PC-9 (cell line): ENCODE results near the gene SSR2. TPM values are rescaled to one million over a fixed set of nuclear protein-coding genes. Genes with fewer than 3 reads are reported as not detected.

Source experiments
- BruUV-seq: library from RNA; stranded (reverse); fragments of 400-500 nt; replicated peaks from 2 replicates; lab custom pipeline; 2021; lab: Mats Ljungman, UMichigan
- CTCF ChIA-PET: fragments of 300-600 bp; sonication (Branson Sonifier 250); formaldehyde crosslinking; loops from one replicate; lab custom pipeline; 2022; ENCODE audit warnings: antibody characterized with exemption; lab: Charles Lee
- POLR2A ChIA-PET: fragments of 300-600 bp; sonication (Branson Sonifier 250); formaldehyde crosslinking; loops from one replicate; lab custom pipeline; 2022; ENCODE audit warnings: antibody characterized with exemption; ENCODE audit not compliant: unreplicated experiment; lab: Charles Lee
- DNase-seq, 2 experiments: peaks; one replicate each; pipeline versions ENCODE4 v3.0.0 to v3.0.0-alpha.2; 2015 to 2022; ENCODE audit warnings: mixed read lengths in 1 of 2
- H2AFZ ChIP-seq: fragments of 200-600 bp; sonication (generic); 2 replicates; pipeline ENCODE4 v1.8.1; 2017; ENCODE audit warnings: antibody characterized with exemption
- H3F3A ChIP-seq: fragments of 200-600 bp; sonication (generic); 2 replicates; pipeline ENCODE4 v1.8.1; 2017; ENCODE audit warnings: antibody characterized with exemption, mild to moderate bottlenecking, low read depth; ENCODE audit not compliant: insufficient read depth
- H3K27ac ChIP-seq: fragments of 200-600 bp; sonication (generic); 2 replicates; pipeline ENCODE4 v1.6.1; 2016; ENCODE audit warnings: mixed run types
- H3K27me3 ChIP-seq: fragments of 200-600 bp; sonication (generic); 2 replicates; pipeline ENCODE4 v1.6.1; 2016; ENCODE audit warnings: low read depth, mixed run types; ENCODE audit not compliant: insufficient read depth
- H3K36me3 ChIP-seq: fragments of 200-600 bp; sonication (generic); 2 replicates; pipeline ENCODE4 v1.6.1; 2016; ENCODE audit warnings: low read depth, mixed run types
- H3K4me1 ChIP-seq: fragments of 200-600 bp; sonication (generic); replicated peaks from 2 replicates; pipeline ENCODE4 v1.6.1; 2016; ENCODE audit warnings: mixed run types; ENCODE audit not compliant: insufficient read depth
- H3K4me2 ChIP-seq: fragments of 200-600 bp; sonication (generic); 2 replicates; pipeline ENCODE4 v1.6.1; 2017; ENCODE audit warnings: mixed run types
- H3K4me3 ChIP-seq: fragments of 200-600 bp; sonication (generic); 2 replicates; pipeline ENCODE4 v1.6.1; 2016; ENCODE audit warnings: mixed run types
- H3K79me2 ChIP-seq: fragments of 200-600 bp; sonication (generic); 2 replicates; pipeline ENCODE4 v1.6.1; 2017; ENCODE audit warnings: low read depth, mixed run types
- H3K9me2 ChIP-seq: fragments of 200-600 bp; sonication (generic); 2 replicates; pipeline ENCODE4 v1.8.1; 2017; ENCODE audit warnings: mild to moderate bottlenecking; ENCODE audit not compliant: insufficient read depth
- H3K9me3 ChIP-seq: fragments of 200-600 bp; sonication (generic); 2 replicates; pipeline ENCODE4 v1.8.1; 2016; ENCODE audit warnings: low read depth; ENCODE audit not compliant: insufficient read depth
- H4K20me1 ChIP-seq: fragments of 200-600 bp; sonication (generic); 2 replicates; pipeline ENCODE4 v1.8.1; 2017; ENCODE audit not compliant: insufficient read depth
- CTCF ChIP-seq: fragments of 200-600 bp; sonication (generic); conservative IDR thresholded peaks from 2 replicates; pipeline ENCODE4 v1.6.1; 2017; ENCODE audit warnings: mixed run types, antibody characterized with exemption, mild to moderate bottlenecking, moderate library complexity
- EZH2 ChIP-seq: fragments of 200-600 bp; sonication (generic); IDR thresholded peaks from 2 replicates; pipeline ENCODE4 v1.8.0; 2017; ENCODE audit warnings: antibody characterized with exemption, low read depth
- intact Hi-C: fragments of 100-400 bp; cut with micrococcal nuclease; formaldehyde crosslinking; loops from one replicate; pipeline ENCODE4 v1.10.0; 2022; ENCODE audit not compliant: unreplicated experiment
- total RNA-seq: library from RNA; stranded (reverse); gene quantifications from 2 replicates; pipeline ENCODE4 v1.2.3, GENCODE V29; 2021

SSR2 gene
- total RNA-seq, 1 experiment from 2014 or later, result 196 TPM

DNA sequence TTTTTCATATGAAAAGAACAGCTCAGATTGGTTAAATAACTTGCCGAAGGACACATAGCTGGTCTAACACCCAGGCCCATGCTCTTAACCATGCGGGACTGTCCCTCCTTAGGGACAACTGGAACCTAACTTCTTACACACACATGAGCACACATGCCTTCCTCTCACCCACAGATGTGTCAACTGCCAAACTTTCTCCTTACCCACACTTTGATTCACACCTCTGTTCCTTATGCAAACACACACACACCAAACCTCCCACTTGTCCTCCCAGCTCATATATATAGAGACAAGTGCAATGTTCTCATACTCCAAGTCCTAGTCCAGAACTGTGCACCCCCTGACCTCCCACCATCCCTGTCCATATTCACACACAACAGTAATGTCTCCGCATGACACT, 44.5 kb upstream of the SSR2 start:
- Histone ChIP-seq H3K4me1 (peaks cover 18% of the 10 kb centered on the region), H3K9me2 (no peaks in the 10 kb centered on the region), H3K4me3 (no peak overlapping the region), H2AFZ (no peak overlapping the region), H4K20me1 (peaks cover 33% of the 10 kb centered on the region), H3K79me2 (peaks cover 63% of the 10 kb centered on the region), H3K27me3 (no peaks in the 10 kb centered on the region), H3K9me3 (no peaks in the 10 kb centered on the region), H3K27ac (no peak overlapping the region), H3F3A (peaks cover 27% of the 10 kb centered on the region), H3K36me3 (peaks cover 7% of the 10 kb centered on the region; the same call in 1 of the 2 replicates), H3K4me2 (no peak overlapping the region)
- ChIA-PET CTCF (interaction anchor here (0.7 to 3.1 kb wide), 2 partner anchors 7 to 127 kb away, joined by 15 to 16 read pairs; no protein-coding TSS in a partner anchor), POLR2A (no interaction called here)
- TF ChIP-seq EZH2 (no peak), CTCF (no peak)
- BruUV-seq, result no TSS peak
- intact Hi-C loops, result no loop called here
- no peak for DNase-seq

DNA sequence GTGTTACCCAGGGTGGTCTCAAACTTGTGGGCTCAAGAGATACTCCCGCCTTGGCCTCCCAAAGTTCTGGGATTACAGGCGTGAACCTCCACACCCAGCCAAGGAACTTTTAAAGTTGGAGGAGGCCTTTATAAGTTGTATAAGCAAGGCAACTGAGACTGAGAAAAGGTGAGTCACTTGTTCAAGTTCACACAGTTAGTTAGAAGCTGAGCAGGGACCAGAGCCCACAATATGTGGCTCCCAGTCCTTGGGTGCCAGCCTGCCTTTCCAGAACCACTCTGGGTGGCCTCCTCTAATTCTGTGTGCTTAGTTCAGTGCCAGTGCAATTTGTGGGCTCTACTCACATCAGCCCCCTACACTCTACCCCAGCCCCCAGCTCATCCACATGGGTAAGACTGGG, 43.9 kb upstream of the SSR2 start:
- H3K79me2 ChIP-seq, result peaks cover 63% of the 10 kb centered on the region
- H3F3A ChIP-seq, result peaks cover 27% of the 10 kb centered on the region
- POLR2A ChIA-PET, result no interaction called here
- H3K27ac ChIP-seq, result no peak overlapping the region
- peaks cover 18% of the 10 kb centered on the region for H3K4me1 ChIP-seq
- H4K20me1 ChIP-seq, result peaks cover 33% of the 10 kb centered on the region
- intact Hi-C loops, result loop anchor here (5.0 kb wide), 1 partner anchor 62 kb away; no protein-coding TSS in a partner anchor
- H3K4me2 ChIP-seq, result no peak overlapping the region
- CTCF ChIA-PET, result interaction anchor here (0.6 to 3.1 kb wide), 3 partner anchors 72 to 449 kb away, joined by 3 to 16 read pairs (median 9); no protein-coding TSS in a partner anchor
- no peaks in the 10 kb centered on the region for H3K9me3 ChIP-seq
- H3K27me3 ChIP-seq, result no peaks in the 10 kb centered on the region
- H3K36me3 ChIP-seq, result peaks cover 7% of the 10 kb centered on the region; the same call in 1 of the 2 replicates
- DNase-seq, result no peak
- no TSS peak for BruUV-seq
- TF ChIP-seq CTCF, result no peak
- TF ChIP-seq EZH2, result no peak
- no peak overlapping the region for H2AFZ ChIP-seq
- no peak overlapping the region for H3K4me3 ChIP-seq
- H3K9me2 ChIP-seq, result no peaks in the 10 kb centered on the region

- no TSS peak for BruUV-seq
- CTCF ChIA-PET, result interaction anchor here (0.5 kb wide), 1 partner anchor 31 kb away, joined by 3 read pairs; no protein-coding TSS in a partner anchor
These were observed 43.2 kb upstream of the SSR2 start for GRCh38 chr1:156063997-156064285.

More at GRCh38 chr1:156063997-156064285, 43.2 kb upstream of the SSR2 start:
- intact Hi-C loops, result loop anchor here (5.0 kb wide), 1 partner anchor 62 kb away; no protein-coding TSS in a partner anchor
- H3K9me3 ChIP-seq, result no peaks in the 10 kb centered on the region
- H2AFZ ChIP-seq, result no peak overlapping the region
- H3K36me3 ChIP-seq, result peaks cover 7% of the 10 kb centered on the region; the same call in 1 of the 2 replicates
- no peaks in the 10 kb centered on the region for H3K9me2 ChIP-seq
- H4K20me1 ChIP-seq, result peaks cover 33% of the 10 kb centered on the region
- H3K4me1 ChIP-seq, result peaks cover 18% of the 10 kb centered on the region
- H3K4me2 ChIP-seq, result peak overlapping the region; percentile 94
- no peak for DNase-seq
- H3K27me3 ChIP-seq, result no peaks in the 10 kb centered on the region
- 0 out of 2 replicates have a peak overlapping the region, but pooled peaks have one; percentile 64 for H3K4me3 ChIP-seq
- no peak for TF ChIP-seq CTCF
- TF ChIP-seq EZH2, result no peak
- H3K27ac ChIP-seq, result no peak overlapping the region
- POLR2A ChIA-PET, result interaction anchor here (0.6 kb wide), 1 partner anchor 208 kb away, joined by 4 read pairs; no protein-coding TSS in a partner anchor
- peaks cover 22% of the 10 kb centered on the region for H3F3A ChIP-seq
- peaks cover 63% of the 10 kb centered on the region for H3K79me2 ChIP-seq
